HG03025 (cell line): ENCODE results near the gene LRRC73.

Source experiments
- ATAC-seq: cut with Tn5 transposase; IDR thresholded peaks from one replicate; pipeline ENCODE4 v1.9.1; 2021; ENCODE audit warnings: mild to moderate bottlenecking, moderate library complexity; ENCODE audit not compliant: unreplicated experiment, low FRiP score

The LRRC73 gene

GRCh38 chr6:43493833-43494232 is 16.3 kb downstream of the LRRC73 start:
- ATAC-seq = no peak

DNA sequence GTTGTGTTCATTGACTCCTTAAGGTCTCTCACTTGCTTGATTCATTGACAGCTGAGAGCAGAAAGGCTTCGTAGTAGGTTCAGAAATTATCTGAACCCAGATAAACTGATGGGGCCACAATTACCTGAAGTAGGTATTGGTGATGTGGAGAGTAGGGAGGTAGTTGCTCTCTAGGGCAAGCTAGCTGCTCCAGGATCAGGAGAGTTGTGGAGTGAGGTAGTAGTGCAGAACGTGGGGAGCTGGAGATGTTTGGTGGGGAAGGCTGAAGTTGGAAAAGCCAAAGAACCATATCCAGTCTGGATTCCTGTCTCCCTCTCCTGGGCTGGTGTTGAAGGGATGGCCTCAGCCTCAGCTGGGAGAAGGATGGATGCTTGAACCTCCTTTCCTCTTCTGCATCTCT is 16.9 kb downstream of the LRRC73 start:
- no peak for ATAC-seq

DNA sequence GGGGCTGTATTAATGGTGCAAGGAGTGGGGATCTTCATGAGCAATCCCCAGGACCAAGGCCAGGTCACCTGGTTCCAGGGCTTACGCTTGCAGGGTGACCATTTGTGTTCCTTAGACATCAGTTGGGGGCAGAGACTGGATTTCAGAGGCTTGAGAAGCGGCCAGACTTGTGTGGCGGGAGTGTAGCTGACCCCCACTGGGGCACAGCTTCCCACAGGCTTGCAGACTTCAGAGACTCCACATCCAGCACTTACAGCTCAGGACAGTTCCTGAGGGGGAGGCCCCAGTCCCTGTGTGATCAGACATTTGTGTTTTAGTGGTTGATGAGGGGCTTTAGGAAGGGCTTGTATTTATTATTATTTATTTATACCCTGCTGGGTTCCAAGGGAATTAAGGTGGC is 17.5 kb downstream of the LRRC73 start:
- ATAC-seq = no peak

DNA sequence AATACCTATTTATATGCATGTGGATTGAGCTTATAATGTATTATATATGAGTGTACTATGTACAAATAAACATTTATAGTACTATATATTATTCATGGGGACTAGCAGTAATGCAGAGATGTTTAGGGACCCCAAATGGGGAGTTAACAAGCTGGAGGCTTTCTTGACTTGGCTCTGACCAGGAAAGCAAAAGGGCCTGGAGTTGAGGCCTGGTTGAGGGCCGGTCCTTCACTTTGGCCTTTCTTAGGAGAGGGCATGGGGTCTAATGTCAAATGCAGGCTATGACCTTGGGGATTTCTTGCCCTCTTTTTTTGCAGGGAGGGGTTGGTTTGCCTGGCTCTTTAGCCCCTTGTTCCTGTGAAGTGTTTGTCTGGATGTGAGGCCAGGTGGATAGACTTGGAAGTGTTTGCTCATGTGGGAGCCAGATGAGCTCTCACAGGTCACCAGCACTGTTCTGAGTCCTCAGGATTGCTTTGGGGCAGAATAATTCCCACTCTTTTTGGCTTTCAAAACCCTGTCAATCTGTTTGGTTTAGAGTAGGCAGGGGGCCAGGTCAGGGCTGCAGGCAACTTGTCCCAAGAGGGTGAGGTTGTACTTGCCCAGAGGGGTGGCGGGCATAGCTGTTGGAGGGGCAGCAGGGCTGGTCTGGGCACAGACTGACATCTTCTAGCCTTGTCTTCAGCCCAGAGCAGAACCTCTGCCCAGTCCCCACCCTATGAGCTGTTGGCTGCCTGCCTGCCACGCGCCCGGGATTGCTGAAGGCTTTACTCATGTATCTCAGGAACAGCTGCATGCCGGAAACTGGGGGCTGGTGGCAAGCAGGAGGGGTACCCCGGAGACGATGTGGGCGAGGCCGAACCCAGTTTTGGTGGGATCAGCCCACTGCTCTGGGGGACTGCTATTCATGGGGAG is 18.1 kb downstream of the LRRC73 start:
- ATAC-seq = no peak

DNA sequence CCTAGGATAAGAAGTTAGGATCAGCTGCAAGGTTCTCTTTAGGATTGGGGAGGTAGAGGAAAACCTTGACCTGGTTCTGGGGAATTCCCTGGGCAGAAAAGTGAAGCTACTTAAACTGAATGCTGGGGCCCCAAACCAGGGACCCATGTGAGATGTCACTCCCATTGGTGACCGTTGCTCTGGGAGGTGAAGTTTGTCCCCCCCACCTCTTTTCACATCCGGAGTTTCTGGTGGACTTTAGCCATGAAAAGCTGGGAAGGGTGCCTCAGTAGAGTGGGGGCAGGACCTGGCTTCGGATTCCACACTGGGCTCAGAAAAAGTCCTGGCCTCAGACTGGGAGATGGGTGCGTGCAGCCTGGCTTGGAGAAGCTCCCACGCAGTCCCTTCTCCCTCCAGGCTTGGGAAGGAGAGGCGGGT is 19.6 kb downstream of the LRRC73 start:
- ATAC-seq = no peak

- ATAC-seq = no peak
Observed at GRCh38 chr6:43489277-43490072, 20.7 kb downstream of the LRRC73 start.

- ATAC-seq = no peak
Observed at GRCh38 chr6:43488667-43489276, 21.4 kb downstream of the LRRC73 start.

- no peak for ATAC-seq
Observed at GRCh38 chr6:43481591-43482236, 28.4 kb downstream of the LRRC73 start.

DNA sequence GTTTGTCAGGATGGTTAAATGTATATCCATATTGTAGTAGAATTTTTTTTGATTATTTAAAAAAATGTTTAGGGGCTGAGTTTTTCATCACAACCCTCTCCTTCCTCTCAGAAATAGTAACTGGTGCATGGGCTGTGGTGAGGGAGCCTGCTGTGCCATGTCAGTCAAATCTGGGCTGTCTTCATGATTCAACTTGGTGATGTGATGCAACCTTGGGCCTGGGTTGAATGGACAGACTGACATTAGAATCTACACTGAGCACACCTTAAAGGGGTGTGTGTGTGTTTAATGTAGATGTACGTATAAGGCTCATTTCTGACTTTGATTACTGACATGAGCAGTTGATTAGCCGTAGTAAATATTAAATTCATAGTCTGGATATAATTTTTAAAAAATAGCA is 29.1 kb downstream of the LRRC73 start:
- no peak for ATAC-seq

- ATAC-seq = no peak
Observed at GRCh38 chr6:43478008-43478372, 32.2 kb downstream of the LRRC73 start.

DNA sequence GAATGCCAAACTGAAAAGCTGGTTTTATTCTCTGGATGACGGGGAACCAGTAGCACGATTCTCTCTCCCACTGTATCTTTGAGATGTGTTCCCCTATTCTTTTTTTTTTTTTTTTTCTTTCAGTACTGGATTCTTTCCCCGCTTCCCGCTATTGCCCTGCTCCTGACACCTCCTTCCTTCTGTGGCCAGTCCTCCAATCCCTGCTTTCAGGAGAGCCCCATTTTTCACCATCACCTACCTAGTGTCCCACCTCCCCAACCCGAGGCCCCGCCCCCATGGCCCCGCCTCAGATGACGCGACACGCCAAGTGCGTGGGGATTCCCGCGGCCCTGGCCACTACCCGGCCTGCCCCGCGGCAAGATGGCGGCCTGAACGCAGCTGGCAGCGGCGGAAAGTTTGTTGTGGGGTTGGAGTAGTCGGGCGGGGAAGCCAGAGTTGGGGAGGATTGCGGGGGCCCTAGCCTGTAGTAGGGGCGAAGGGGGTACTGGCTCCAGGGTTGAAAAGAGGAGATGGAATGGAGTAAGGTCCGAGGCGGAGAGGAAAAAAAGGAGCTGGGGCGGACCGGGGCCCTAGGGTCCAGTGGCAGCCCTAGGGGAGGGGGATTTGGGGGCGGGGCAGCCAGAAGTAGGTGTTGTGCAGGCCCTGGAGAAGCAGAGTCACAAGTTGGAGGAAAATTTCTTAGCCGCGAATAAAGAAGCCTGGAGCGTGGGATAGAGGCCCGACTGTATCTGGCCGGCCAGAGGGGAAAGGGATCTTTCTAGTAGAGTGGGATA is 32.7 kb downstream of the LRRC73 start, which contains the start of gene TJAP1:
TJAP1 (plus strand) TSS at position 336 of the 773 bp plus-strand sequence. CDS start 21,432 bp downstream, outside the sequence.
- no peak for ATAC-seq

DNA sequence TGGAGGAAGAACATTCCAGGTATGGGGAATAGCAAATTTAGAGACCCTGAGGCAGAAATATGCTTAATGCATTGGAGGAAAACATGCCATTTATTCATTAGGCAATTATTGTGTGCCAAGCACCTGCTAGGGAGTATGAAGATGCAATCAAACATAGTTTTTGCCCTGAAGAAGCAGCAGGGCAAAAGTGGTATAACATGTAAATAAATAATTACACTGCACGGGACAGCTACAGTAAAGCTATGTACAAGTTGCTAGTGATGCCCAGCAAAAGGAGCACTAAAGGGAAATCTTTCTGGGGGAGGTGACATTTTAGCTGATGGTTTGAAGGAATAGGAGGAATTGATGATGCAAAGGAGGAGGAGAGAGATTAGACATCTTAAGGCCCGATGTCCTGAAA is 33.4 kb downstream of the LRRC73 start:
- ATAC-seq = no peak

GRCh38 chr6:43475516-43475915 is 34.6 kb downstream of the LRRC73 start:
- ATAC-seq = no peak

DNA sequence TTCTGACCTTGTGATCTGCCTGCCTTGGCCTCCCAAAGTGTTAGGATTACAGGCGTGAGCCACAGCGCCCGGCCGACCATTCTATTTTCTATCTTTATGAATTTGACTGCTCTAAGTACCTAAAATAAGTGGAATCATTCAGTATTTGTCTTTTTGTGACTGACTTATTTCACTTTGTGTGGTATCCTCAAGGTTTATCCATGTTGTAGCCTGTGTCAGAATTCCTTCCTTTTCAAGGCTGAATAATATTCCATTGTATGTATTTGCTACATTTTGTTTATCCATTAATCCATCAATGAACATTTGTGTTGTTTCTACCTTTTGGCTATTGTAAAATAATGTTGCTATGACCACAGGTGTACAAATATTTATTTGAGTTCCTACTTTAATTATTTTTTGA is 37.6 kb downstream of the LRRC73 start:
- no peak for ATAC-seq

- no peak for ATAC-seq
Observed at GRCh38 chr6:43471399-43471798, 38.7 kb downstream of the LRRC73 start.

DNA sequence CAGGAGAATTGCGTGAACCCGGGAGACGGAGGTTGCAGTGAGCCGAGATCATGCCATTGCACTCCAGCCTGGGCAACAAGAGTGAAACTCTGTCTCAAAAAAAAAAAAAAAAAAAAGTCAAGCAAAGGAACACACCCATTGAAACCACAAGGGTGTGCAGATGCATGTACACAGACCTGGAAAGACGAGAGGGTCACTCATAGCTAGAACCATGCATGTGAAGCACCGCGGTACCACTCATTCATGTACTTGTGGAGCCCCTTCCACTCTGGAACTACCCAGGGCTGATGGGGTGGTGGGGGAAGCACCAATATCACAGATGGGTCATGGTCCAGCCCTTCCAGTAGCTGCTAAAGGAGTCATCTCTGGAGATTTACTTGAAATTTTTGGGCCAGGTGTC is 40.2 kb downstream of the LRRC73 start:
- ATAC-seq = no peak

DNA sequence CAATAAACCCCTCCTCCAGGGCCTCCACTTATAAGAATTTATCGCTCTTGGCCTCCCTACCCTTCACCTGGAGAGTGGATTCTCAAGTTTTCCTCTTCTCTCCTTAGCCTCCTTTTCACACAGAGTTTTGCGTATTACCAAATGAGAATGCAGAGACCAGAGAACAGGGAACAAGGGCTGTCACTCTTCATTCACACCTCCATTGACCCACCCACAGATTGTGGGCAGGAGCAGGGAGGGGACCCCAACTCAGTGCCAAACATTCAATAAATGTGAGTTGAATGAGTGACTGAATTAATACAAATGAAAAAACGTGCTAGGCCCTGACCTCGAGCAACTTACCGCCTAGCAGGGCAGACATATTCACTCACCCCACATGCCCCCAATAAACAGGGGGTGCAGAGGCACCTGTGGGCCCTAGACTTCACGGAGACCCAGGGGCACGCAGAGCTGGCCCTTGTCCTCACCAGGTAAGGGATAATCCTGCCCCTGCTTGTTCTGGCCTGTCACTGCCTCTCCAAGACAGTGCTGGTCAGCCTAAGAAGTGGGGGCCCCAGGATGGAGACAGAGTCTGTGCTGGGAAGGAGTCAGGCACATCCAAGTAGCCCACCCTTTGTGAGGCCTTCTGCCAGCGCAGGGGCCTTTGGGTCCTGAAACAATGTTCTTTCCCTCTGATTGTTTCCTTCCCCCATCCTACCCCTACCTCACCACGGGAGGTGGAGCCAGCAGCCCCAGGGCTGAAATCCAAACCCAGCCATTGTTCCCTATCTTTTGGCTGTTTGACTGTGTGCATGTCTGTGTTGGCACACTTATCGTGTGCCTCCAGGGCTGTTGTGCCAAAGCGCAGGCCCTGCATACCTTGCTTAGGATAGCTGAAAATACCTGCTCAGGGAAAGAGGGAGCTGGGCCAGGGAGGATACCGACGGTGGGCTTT is 41.1 kb downstream of the LRRC73 start:
- no peak for ATAC-seq

DNA sequence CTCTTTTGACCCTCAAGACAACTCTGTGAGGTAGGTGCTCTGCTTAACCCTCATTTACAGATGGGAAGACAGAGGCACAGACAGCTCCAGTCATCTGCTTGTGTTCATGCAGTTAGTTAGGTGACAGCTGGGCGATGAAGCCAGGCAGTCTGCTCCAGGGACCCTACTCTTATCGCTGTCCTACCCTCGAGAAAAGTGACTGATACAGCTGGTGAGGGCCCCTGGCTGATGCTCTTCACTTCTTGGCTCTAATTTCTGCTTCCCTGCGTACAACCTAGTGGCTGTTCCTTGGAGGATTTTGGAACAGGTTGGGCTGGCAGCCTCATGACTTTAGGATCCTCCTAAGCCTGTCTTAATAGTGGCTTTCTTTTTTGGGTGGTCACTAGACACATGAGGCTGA is 41.9 kb downstream of the LRRC73 start:
- no peak for ATAC-seq

DNA sequence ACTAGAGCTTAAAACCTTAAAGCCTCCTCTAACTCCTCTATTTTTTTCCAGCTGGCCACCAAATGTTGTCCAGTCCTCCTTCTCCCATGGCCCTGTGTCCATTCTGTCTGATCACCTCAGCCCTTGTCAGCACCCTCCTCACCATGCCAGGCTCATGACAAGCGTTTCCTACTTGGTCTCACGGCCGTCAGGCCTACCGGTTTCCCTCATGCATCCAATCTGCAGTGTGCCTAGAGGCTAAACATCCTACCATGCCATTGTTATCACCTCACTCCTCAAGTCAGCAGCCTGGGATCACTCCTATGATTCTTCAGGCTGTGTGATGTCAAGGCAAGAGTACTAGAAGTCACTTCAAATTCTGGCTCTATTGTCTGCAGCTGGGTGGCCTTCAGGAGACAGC is 42.4 kb downstream of the LRRC73 start:
- no peak for ATAC-seq
